Right kidney (tissue), 9 donors: ENCODE data around the gene OTOP2.

Experiments
- DNase-seq: peaks from one replicate; pipeline ENCODE4 v3.0.0-alpha.2; 2016
- long read RNA-seq, 8 donors: transcript quantifications; one replicate each; lab custom pipeline, GENCODE V29; 2026

The OTOP2 gene, protein sequence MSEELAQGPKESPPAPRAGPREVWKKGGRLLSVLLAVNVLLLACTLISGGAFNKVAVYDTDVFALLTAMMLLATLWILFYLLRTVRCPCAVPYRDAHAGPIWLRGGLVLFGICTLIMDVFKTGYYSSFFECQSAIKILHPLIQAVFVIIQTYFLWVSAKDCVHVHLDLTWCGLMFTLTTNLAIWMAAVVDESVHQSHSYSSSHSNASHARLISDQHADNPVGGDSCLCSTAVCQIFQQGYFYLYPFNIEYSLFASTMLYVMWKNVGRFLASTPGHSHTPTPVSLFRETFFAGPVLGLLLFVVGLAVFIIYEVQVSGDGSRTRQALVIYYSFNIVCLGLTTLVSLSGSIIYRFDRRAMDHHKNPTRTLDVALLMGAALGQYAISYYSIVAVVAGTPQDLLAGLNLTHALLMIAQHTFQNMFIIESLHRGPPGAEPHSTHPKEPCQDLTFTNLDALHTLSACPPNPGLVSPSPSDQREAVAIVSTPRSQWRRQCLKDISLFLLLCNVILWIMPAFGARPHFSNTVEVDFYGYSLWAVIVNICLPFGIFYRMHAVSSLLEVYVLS
- long read RNA-seq, donor 1: 0 reads
- long read RNA-seq, donor 2: 0 reads
- long read RNA-seq, donor 3: 0 reads
- long read RNA-seq, donor 4: 0 reads
- long read RNA-seq, donor 5: 0 reads
- long read RNA-seq, donor 6: 0 reads
- long read RNA-seq, donor 7: 0 reads
- long read RNA-seq, donor 8: 0 reads

DNA sequence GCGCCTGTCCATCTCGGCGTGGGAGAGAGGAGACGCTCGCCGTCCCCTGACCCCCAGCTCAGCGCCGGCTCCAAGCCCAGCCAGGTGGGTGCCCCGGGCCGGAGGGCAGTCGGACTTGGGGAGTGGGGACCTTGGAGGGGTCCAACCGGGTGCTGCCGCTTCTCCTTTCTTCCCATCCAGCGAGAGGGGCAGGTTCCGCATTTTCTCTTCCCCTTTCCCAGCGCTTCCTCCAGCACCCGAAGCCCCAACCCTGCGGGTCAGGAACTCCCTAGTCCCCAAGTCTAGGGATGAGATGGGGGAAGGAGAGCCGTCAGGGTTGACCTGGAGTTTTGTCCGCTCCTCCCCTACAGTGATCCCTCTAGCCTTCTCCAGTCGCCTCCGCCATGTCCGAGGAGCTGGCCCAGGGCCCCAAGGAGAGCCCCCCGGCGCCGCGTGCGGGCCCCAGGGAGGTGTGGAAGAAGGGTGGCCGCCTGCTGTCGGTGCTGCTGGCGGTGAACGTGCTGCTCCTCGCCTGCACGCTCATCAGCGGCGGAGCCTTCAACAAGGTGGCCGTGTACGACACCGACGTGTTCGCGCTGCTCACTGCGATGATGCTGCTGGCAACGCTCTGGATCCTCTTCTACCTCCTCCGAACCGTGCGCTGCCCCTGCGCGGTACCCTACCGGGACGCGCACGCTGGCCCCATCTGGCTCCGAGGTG is at the start of gene OTOP2:
OTOP2 (plus strand) TSS at position 24 of the 699 bp plus-strand sequence; CDS start at position 384, 360 bp downstream.
- peak; percentile 54 for DNase-seq

DNA sequence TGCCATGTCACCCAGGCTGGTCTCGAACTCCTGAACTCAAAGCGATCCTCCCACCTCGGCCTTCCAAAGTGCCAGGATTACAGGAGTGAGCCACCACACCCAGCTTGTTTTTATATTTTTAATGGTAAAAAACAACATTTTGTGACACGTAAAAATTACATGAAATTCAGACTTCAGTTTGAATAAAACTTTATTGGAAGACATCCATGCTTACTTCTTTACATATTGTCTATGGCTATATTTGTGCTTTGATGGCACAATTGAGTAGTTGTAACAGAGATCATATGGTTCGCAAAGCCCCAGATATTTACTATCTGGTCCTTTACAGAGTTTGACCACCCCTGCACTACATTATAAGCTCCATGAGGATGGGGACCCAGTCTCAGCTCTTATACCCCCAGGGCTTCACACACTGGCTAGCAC is 49.4 kb upstream of the OTOP2 start:
- no peak for DNase-seq

DNA sequence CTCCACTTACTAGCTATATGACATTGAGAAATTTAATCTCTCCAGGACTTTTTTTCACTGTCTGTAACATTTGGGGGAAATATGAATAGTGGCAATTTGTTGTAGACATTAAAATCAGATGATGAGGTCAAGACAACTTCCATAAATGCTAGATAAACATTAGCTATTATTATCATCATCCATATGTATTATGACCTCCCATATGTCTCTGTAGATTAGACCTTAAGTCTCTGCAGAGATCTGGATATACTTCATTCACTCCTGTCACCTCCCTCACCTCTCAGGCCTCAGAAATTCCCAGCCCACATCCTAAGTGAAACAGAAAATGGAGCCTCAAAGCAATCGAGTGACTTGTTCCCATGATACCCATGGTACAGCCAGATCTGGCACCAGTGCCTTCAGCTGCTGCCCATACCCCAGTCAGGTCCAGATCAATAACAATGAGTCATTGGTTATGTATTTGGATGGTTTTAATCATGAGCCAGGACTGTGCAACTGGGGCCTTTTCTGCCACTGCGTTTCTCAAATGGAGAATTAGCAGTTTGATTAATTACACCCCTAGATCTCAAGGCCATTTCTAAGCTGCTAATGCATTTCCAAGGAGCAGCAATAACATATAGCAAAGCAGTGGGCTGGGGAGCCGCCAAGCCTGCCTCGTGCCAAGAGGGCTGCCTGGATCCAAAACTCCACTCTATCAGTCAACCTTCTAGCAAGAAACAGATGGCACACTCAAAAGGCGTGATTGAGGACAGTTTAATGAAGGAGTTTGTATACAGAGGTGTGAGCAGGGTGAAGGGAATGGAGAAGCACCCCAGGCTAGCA is 48.7 kb upstream of the OTOP2 start:
- no peak for DNase-seq

DNA sequence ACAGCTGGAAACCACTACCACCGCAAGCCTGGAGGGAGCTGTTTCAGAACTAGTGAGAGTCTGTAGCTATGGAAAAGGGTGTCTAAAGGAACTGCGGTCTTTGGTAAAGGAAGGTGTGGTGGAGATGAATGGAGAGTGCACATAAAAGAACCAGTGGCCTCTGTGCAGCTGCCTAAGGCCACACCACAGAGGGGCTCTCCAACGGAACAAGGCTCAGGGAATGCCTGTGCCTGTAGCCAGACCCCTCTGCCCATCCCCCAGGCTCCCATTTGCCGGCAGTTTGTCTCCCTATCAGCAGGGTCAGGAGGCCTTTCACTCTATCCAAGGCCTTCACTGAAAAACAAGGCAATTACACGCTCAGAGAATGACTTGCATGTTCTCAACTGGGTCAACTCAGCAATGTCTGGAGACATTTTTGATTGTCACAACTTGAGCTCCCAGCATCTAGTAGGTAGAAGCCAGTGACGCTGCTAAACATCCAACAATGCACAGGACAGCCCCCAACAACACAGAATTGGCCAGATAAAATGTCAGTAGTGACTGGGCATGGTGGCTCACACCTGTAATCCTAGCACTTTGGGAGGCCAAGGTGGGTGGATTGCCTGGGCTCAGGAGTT is 48.0 kb upstream of the OTOP2 start:
- no peak for DNase-seq

DNA sequence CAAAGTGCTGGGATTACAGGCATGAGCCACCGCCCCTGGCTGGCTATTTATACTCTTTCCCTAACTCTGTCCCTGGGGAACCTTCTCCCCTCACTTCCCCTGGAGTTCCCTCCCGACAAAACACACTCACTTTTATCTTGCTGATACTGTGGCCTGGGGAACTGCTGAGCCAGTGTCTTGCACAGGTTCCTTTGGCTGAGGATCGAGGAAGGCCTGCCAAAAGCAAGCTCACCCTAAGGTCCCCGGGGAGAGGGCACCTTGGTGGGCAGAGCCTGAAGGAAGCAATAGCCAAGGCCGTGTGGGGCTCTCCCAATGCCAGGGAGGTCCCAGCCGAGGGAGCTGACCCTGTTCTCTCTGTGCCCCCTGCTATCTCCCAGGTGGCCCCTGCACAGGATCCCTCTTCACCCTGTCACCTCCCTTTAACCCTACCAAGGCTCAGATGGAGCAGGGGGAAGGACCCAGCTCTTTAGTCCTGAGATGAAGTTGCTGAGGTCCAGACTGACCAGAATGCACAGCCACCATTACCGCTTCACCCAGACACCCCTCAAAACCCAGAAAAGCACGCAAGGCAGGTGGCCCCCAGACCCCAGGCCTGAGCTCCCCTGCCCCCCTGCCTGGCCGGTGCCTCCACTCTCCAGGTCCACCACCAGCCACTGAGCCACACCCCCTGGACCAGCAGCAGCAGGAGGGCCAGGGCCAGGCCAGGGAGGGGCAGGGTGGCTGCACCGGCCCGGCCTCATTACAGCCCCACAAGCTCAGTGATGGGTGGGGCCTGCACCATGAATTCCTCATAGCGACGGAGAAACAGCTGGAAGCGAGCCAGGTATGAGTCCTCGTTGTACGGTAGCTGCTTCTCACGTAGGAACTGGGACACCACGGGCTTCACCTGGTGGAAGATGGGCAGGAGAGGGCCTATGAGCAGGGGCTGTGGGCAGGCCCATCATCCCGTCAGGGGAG is 46.2 kb upstream of the OTOP2 start:
- no peak for DNase-seq

DNA sequence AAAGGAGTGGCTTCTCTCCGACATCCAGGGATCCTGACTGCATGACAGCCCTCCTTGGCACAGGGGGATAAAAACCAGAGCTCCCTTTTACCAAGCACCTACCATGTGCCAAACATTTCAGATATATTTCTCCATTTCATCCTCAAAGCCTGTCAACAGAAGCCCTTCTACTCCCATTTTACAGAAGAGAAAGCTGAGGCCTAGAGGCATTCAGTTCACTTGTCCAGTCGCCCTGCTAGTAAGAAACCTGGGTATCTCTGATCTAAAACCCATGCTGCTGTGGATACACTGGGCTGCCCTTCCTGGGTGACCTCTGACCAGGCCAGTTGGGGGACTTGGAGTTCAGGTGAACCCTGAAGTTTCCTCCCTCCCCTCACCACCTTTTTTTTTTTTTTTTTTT is 45.4 kb upstream of the OTOP2 start:
- DNase-seq: no peak

DNA sequence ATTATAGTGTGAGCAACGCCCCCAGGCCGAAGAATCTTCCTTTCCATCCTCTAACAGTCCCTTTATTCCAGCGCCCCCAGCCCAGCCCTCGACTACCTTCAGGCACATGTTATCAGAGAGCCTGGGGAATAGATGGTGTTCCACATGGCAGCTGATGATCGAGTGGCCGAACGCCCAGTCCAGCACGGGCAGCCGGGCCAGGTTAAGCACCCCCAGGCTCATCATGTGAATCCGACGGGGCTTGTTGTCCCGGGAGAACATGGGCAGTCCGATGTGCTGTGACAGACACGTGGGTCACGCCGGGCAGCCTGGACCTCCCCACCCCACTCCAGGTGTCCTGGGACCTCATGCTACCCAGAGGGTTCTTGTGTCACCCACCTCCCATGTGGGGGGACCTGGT is 44.8 kb upstream of the OTOP2 start:
- DNase-seq: no peak

DNA sequence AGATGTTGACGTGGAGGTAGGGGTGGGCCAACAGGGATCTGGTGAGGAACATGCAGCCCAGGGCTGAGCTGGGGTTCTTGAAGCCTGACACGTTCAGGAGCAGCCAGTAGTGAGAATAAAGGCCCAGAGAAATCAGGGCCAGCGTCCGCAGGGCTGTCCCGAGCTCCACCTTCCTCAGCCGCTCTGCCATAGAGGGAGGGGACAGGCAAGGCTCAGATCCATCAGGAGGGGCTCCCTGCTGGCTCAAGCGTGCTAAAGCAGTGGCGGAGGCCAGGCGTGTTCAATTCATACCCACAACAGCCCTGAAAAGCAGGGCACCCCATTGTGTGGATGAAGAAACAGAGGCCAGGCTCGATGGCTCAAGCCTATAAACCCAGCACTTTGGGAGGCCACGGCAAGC is 43.0 kb upstream of the OTOP2 start:
- DNase-seq: no peak

DNA sequence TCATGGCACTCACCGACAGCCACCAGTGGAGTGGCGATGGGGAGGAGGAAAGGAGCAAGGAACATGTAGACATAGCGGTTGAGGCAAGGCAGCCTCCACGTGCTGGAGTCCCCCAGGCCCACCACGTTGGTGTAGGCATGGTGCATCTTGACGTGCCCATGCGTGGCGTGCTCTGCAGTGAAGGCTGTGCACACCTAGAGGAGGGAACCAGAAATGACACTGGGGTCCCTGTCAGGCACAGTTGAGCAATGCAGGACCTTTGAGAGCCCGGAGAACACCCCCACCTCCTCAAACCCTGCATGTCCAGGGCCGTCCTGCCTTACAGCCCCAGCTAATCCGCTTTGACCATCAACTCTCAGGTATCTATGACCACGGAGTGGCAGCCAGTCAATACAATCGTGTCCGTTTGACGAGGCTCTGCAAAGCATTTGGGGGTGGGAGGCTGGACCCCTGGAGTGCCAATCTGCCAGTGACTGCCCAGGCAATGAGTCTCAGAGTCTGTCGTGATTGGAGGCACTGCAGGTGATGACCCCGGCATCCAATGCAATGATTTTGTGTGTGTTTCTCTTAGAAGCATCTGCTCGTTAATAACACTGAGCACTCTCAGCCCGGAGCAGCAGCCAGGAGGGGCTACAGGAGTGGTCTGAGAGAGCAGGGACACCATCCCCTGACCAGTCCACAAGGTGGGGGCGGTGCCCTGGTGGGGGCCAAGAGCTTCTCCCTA is 41.4 kb upstream of the OTOP2 start:
- DNase-seq: no peak

DNA sequence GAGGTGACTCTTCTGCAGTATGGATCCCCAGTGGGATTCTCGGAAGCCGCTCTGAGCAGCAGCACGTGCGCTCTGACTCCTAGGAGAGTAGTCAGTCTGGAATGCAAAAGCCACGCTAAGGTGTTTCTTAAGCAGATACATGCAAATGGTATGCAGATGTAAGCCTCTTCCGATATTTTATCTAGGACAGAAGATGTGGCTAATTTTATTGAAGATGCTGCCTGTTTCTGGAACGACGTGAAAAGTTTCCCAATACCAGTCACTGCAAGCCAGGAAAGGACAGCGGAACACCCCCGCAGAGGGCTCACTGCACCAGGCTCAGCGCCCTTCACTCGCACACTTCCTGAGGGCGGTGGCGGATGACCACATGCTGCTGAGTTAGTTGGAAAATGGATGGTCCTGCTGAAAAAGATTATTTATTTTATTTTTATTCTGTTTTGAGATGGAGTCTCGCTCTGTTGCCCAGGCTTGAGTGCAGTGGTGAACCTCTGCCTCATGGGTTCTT is 40.8 kb upstream of the OTOP2 start:
- no peak for DNase-seq

DNA sequence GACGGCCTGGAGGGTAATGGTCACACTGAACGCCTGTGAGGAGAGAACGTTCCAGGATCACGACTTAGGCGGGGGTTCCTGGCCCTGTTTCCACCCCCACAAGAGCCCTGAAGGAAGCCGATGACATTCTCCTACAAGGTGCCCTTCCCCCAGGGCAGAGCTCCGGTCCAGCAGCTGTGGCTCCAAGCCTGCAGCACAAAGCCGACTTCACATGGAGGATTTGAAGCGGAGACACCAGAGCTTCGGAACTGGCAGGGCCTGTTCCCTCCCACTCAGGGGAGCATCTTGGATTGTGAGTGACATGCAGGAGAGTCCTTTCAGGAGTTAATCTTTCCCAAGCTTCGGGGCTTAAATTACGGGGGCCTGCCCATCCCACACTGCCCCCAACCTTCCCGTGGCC is 35.6 kb upstream of the OTOP2 start:
- DNase-seq: no peak

DNA sequence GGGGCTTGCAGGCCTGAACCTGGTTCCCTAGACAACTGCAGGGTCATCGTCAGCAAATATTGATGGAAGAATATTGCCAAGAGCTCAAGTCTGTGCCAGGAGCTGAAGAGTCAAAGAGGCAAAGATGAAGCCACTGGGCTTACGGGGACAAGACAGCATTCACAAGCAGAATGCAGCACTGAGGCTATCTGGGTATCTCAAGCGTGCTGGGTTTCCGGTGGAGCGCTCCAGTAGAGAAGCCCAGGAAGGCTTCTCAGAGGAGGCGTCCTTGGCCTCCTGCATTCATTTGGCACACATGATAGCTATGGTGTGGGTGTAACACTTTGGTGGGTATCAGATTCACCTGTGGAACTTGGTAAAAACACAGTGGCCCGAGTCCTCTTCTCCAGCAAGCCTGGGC is 33.5 kb upstream of the OTOP2 start:
- no peak for DNase-seq

DNA sequence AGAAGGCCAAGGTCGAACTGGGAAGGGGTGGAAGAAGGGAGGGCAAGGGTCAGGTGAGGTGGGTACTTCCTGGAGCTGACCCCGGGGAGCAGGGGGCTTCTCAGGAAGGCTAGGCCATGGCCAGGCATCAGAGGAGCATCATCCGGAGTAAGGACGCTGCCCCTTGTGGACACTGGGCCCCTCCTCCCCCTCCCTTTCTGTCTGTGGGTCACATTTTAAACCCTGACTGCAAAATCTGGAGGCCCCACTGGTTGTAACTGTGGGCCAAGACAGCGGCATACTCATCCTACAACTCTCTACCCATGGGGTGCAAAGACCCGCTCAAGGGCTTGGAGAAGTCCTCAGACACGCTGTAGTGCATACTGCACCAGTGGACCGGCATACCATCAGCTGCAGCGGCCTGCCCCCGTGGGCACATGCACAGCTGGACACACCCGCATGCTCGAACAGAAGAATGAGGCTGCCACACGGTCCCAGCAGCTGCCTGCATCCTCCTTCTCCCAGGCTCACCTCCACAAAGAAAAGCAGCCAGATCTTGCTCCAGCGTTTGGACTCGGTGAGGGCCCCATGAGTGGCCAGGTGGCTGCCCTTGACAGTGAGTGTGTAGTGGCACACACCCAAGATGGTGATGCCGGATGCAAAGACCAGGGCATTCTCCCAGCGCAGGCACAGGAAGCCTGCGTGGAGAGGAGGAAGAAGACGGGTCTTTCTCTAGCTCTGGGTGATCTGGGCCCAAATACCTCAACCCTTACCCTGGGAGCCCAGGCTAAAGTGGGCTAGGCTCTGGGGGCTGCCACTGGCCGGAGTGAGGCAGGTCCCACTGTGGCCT is 31.8 kb upstream of the OTOP2 start:
- DNase-seq: no peak

DNA sequence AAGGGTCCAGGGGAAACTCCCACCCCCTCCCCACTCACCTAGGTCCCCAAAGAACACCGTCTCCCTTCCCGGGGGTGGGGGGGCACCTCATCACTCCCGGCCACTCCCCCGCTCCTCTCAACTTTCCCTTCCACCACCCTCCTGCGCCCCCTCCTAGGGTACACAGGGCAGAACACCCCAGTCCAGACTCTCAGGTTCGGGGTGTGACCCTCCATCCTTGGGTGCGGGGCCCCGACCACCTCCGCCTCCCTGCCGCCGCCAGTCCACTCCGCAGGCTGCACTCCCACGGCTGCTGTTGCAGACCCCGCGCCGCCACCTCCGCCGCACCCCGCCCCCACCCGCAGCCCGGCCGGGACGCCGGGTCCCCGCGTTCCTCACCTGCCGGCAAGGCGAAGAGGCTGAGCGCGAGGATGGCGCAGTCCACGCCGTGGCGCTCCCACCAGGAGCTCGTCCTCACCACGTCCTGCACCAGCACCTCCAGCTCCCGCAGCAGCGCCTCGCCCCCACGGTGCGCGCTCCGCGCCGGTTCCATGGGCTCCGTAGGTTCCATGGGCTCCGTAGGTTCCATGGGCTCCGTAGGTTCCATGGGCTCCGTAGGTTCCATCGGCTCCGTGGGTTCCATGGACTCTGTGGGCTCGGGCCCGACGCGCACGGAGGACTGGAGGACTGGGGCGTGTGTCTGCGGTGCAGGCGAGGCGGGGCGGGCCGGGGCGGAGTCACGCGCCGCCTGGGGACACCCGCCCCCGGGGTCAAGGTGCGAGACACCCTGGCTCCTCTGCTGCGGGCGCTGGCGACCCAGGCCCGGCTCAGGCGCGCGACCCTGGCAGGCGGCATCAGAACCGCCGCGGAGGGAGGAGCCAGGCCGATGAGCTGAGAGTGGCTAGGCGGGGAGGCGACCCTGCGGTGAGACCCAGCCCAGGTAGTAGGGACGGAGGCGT is 30.8 kb upstream of the OTOP2 start, which contains the start of gene FADS6:
FADS6 (minus strand) TSS at position 660 of the 938 bp plus-strand sequence; CDS start at position 622, 38 bp downstream.
- peak; percentile 43 for DNase-seq

DNA sequence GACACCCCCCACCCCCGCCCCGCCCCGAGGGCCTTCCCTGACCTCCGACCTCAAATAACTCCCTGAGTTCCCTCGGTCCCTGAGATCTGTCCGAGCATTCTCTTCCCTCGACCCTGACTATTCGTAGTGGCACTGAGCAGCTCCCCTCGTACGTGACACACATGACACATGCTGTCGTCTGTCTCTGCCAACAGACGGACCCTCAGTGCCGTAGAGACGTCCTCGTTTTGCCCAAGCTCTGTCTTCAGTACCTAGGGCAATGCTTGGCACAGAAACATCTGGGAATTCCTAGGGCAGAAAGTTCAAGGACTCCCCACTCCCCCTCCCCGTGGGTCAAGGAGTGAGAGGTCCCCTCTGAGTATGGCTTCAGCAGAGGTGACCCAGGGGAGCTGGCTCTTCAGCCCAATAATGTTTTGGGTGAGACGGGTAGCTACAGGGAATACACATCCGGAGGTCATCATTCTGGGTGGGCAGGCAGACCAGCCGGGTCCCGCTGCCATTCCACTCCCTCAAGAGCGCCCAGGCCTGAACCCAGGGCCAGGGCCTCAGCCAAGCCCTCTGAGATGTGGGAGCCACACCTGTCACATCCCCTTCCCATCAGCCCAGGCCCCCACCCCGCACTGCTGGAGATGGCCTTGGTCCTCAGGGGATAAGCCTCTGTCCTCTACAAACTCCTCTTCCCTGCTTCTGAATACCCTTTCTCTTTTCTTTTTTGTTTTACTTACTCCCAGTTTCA is 30.0 kb upstream of the OTOP2 start:
- no peak for DNase-seq

DNA sequence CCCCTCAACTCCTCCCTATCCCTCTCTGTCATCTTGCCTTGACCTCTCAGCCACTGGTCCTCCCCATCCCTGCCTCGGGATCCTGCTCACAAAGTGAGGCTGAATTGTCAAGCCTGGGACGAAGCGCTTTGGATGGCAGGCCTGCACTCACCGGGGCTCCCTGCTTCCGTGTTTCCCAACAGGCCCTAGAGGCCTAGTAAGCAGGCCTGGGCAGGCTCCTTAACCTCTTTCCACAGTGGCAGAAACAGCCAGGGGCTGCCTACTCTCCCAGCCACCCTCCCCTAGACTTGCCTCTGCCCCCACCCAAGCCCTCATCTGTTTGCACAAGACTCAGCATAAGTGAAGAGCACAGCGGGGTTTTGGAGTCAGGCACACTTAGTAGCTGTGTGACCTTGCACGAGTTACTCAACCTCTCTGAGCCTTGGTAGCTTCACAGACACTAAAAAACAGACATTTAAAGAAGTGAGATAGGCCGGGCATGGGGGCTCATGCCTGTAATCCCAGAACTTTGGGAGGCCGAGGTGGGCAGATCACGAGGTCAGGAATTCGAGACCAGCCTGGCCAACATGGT is 25.6 kb upstream of the OTOP2 start:
- DNase-seq: no peak
